ENCODE results near the gene VSTM5. TPM values are rescaled to one million over a fixed set of nuclear protein-coding genes. Genes with fewer than 3 reads are reported as not detected.

VSTM5 gene
- total RNA-seq, 2 donors from 2014 or later: not detected

- intact Hi-C loops (cut with DNase I): no loop called here
- Histone ChIP-seq H3K9me3 (no peaks in the 10 kb centered on the region), H3K27me3 (no peaks in the 10 kb centered on the region), H3K4me1 (no peaks in the 10 kb centered on the region), H3K36me3 (replicated peaks in 1 of 2; ENCODE audit: insufficient read depth in 1 of 2, low read depth in 2 of 2) (no peaks in the 10 kb centered on the region), H3K27ac (no peak overlapping the region), H3K4me3 (no peak overlapping the region)
- no peak for ATAC-seq
- no peak for DNase-seq
- WGBS, 2 donors: 79 to 90% methylated on average over 14 of the region's 14 CpGs
- no peak for TF ChIP-seq POLR2A (IDR thresholded peaks at IDR 0.05)
- no peak for TF ChIP-seq CTCF (IDR thresholded peaks at IDR 0.05)
These were observed 29.6 kb downstream of the VSTM5 start for GRCh38 chr11:93820847-93821246.

GRCh38 chr11:93819966-93820695 lies 30.3 kb downstream of the VSTM5 start:
- Histone ChIP-seq H3K4me3 (no peak overlapping the region), H3K36me3 (replicated peaks in 1 of 2; ENCODE audit: insufficient read depth in 1 of 2, low read depth in 2 of 2) (no peaks in the 10 kb centered on the region), H3K27ac (no peak overlapping the region), H3K27me3 (no peaks in the 10 kb centered on the region), H3K9me3 (no peaks in the 10 kb centered on the region), H3K4me1 (no peaks in the 10 kb centered on the region)
- DNase-seq (no peak), ATAC-seq (no peak)
- TF ChIP-seq POLR2A (IDR thresholded peaks at IDR 0.05) (no peak), CTCF (IDR thresholded peaks at IDR 0.05) (no peak)
- WGBS, 2 donors: 84 to 86% methylated on average over 8 of the region's 8 CpGs
- intact Hi-C loops (cut with DNase I): no loop called here

GRCh38 chr11:93817426-93818348 lies 32.7 kb downstream of the VSTM5 start:
- 42 to 55% methylated on average over 4 of the region's 4 CpGs for WGBS, 2 donors
- ATAC-seq: no peak
- no peak for DNase-seq
- Histone ChIP-seq H3K9me3 (no peaks in the 10 kb centered on the region), H3K4me1 (peaks cover 10% of the 10 kb centered on the region), H3K4me3 (no peak overlapping the region), H3K27ac (no peak overlapping the region), H3K27me3 (no peaks in the 10 kb centered on the region), H3K36me3 (replicated peaks in 1 of 2; ENCODE audit: insufficient read depth in 1 of 2, low read depth in 2 of 2) (no peaks in the 10 kb centered on the region)
- intact Hi-C loops (cut with DNase I): no loop called here
- TF ChIP-seq CTCF (IDR thresholded peaks at IDR 0.05): no peak
- TF ChIP-seq POLR2A (IDR thresholded peaks at IDR 0.05): no peak

- Histone ChIP-seq H3K9me3 (no peaks in the 10 kb centered on the region), H3K27me3 (no peaks in the 10 kb centered on the region), H3K27ac (no peak overlapping the region), H3K36me3 (replicated peaks in 1 of 2; ENCODE audit: insufficient read depth in 1 of 2, low read depth in 2 of 2) (peaks cover 6 to 11% of the 10 kb centered on the region in 2 donors), H3K4me1 (peaks cover 10% of the 10 kb centered on the region), H3K4me3 (no peak overlapping the region)
- TF ChIP-seq CTCF (IDR thresholded peaks at IDR 0.05) (no peak), POLR2A (IDR thresholded peaks at IDR 0.05) (no peak)
- DNase-seq: no peak
- intact Hi-C loops (cut with DNase I): no loop called here
- 68 to 73% methylated on average over 6 of the region's 6 CpGs for WGBS, 2 donors
- ATAC-seq: no peak
These were observed 35.3 kb downstream of the VSTM5 start for GRCh38 chr11:93814966-93815633.

Measured in body of pancreas (tissue), 4 donors.